K562 (cell line): Measurements from ENCODE around the gene PIBF1. TPM values are rescaled to one million over a fixed set of nuclear protein-coding genes. Genes with fewer than 3 reads are reported as not detected.

Source experiments
- BHLHE40 ChIP-seq: IDR thresholded peaks from 2 replicates; pipeline ENCODE4 v1.6.1; 2011; ENCODE audit warnings: low read length, improper control_type of control experiment
- EP300 ChIP-seq: IDR thresholded peaks from 2 replicates; pipeline ENCODE4 v1.6.1; 2012; ENCODE audit warnings: low read length, improper control_type of control experiment
- ETV5 ChIP-seq: sonication (generic); formaldehyde crosslinking; IDR thresholded peaks from 2 replicates; pipeline ENCODE4 v1.4.0; 2020; ENCODE audit warnings: low read depth, mild to moderate bottlenecking, missing genetic modification reagents
- MAZ ChIP-seq, 2 experiments: fragments of 450-650 bp in 1 of 2; sonication (generic) in 1 of 2; formaldehyde crosslinking; IDR thresholded peaks in 1 of 2; conservative IDR thresholded peaks in 1 of 2; 2 replicates each; pipeline versions ENCODE4 v1.4.0 to v1.5.0; 2020; ENCODE audit warnings: mild to moderate bottlenecking in 1 of 2, missing genetic modification reagents in 1 of 2
- NR2C2 ChIP-seq, 2 experiments: fragments of 200-800 bp in 1 of 2; sonication (Bioruptor generic) in 1 of 2; sonication (generic) in 1 of 2; formaldehyde crosslinking in 1 of 2; IDR thresholded peaks; 2 replicates each; pipeline versions ENCODE4 v1.6.1 to v1.8.0; 2016 to 2022; ENCODE audit warnings: mild to moderate bottlenecking in 1 of 2, missing compliant biosample characterization in 1 of 2, missing genetic modification characterization in 1 of 2, missing genetic modification reagents in 1 of 2
- NRF1 ChIP-seq, 2 experiments: fragments of 450-650 bp; IDR thresholded peaks in 1 of 2; conservative IDR thresholded peaks in 1 of 2; 2 replicates each; pipeline ENCODE4 v1.6.1; 2014; ENCODE audit warnings: mild to moderate bottlenecking in 2 of 2
- RBBP5 ChIP-seq: fragments of 200-600 bp; sonication (generic); IDR thresholded peaks from 2 replicates; pipeline ENCODE4 v1.6.1; 2012; ENCODE audit warnings: borderline replicate concordance, mild to moderate bottlenecking, low read length, control low read depth, inconsistent platforms; ENCODE audit not compliant: insufficient read depth, poor library complexity, severe bottlenecking
- RFX1 ChIP-seq: fragments of 450-650 bp; IDR thresholded peaks from 2 replicates; pipeline ENCODE4 v1.6.1; 2016; ENCODE audit warnings: mild to moderate bottlenecking, moderate library complexity
- TFAM ChIP-seq: fragments of 250-450 bp; sonication (Bioruptor Pico); conservative IDR thresholded peaks from 2 replicates; pipeline ENCODE4 v1.5.0; 2021; ENCODE audit warnings: mild to moderate bottlenecking, moderate library complexity
- ZC3H4 ChIP-seq: sonication (generic); formaldehyde crosslinking; IDR thresholded peaks from 2 replicates; pipeline ENCODE4 v1.9.0; 2021; ENCODE audit warnings: missing genetic modification reagents, borderline replicate concordance
- ZFX ChIP-seq: sonication (generic); formaldehyde crosslinking; IDR thresholded peaks from 2 replicates; pipeline ENCODE4 v1.8.0; 2022; ENCODE audit warnings: mild to moderate bottlenecking, missing genetic modification reagents, moderate library complexity
- polyA plus RNA-seq, 8 experiments: library from polyadenylated mRNA; depleted of rRNA in 4 of 8; stranded (reverse) in 5 of 8; unstranded in 3 of 8; fragments of >200 nt; fragmentation: Nextera tagmentation in 2 of 8; fragmentation: Illumina TruSeq in 1 of 8; extraction: Ambion mirVana in 2 of 8; extraction: Trizol in 1 of 8; gene quantifications; 2 replicates each; pipeline versions ENCODE4 v1.2.1 to v1.2.3, GENCODE V29; 2011 to 2014; ENCODE audit warnings: inconsistent platforms in 1 of 8, missing spikeins in 1 of 8
- total RNA-seq, 7 experiments: library from RNA; depleted of rRNA in 6 of 7; stranded (reverse); fragments of >200 nt in 6 of 7; fragmentation: Illumina TruSeq in 2 of 7; extraction: Trizol in 2 of 7; gene quantifications; 2 replicates each; pipeline versions ENCODE4 v1.2.1 to v1.2.3, GENCODE V29; 2011 to 2021; ENCODE audit warnings: low replicate concordance in 1 of 7
- TF ChIP-seq, protein P1 (sequence below): fragments of 450-650 bp; IDR thresholded peaks from 2 replicates; pipeline ENCODE4 v1.6.1; 2016; ENCODE audit warnings: low read depth
- TF ChIP-seq, protein P2 (sequence below): sonication (generic); formaldehyde crosslinking; IDR thresholded peaks from 2 replicates; pipeline ENCODE4 v1.8.1; 2023; ENCODE audit warnings: mild to moderate bottlenecking, missing genetic modification reagents, moderate library complexity

The PIBF1 gene
- total and polyA plus RNA-seq, 9 of the 15 experiments (the other 6 are each of a cell fraction or from before 2014, with no cell fraction given) = 9.1 to 28.8 (median 14.7) TPM

DNA sequence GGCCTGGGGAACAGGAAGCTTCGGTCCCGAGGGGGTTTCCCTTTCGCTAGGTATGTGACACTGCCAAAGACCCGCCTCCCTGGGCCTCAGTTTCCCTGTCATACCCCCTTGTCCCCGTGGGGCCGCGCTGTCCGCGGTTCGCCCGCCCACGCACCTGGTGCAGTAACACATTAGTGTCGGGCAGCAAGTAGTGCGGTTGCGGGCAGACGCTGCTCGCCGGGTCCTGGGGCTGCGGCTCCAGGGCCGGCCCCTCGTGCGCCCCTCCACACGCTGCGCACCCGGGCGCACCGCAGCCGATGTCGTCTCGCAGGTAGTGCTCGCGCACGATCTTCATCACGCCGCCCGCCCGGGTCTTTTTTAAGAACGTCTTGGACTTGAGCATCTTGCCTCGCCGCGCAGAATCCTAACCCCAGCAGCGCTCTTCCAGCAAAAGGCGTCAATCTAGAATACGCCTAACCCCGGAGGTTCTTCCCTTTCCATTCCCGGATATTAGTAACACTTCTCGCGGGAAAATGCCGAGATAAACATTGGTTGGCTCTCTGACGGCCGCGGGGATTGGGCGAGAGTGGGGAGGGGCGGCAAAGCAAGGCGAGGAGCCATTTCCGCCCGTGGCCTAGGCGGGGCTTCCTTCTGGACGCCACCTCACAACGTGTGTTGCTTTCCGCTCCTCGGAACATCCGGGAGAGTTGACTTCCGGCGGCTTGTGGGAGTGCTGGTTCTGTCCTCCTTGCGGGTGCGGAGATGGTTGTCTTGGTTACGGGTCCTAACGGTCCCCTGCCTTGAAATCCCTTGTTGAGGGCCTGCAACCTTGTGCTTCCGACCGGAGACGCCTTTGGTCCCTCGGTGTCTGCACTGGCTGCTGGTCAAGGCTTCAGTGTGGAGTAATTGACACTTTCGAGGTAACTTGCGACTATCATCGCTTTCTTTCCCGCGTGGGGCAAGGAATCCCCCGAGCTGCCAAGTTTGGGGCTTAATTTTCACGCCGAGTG, at the start of gene PIBF1, which contains the start of gene DIS3 (continued):
- TF ChIP-seq NRF1 (conservative IDR thresholded peaks at IDR 0.05 in 1 of 2, IDR thresholded peaks at IDR 0.05 in 1 of 2) = peak; percentile 64 to 74; a peak in 3 of 4 replicates
- TF ChIP-seq ZC3H4 (CRISPR knock-in tag) = no peak
- TF ChIP-seq TFAM (CRISPR knock-in tag) = no peak
- peak; percentile 96 for TF ChIP-seq RFX1
- TF ChIP-seq ZFX = peak; percentile 56
- TF ChIP-seq EP300 = peak; percentile 16; the same call in 1 of the 2 replicates
- TF ChIP-seq RBBP5 = peak; percentile 73
- no peak for TF ChIP-seq NR2C2 (CRISPR knock-in tag; IDR thresholded peaks at IDR 0.05)
- TF ChIP-seq NR2C2 (tag; IDR thresholded peaks at IDR 0.05) = peak; percentile 91
- TF ChIP-seq, protein P1, sequence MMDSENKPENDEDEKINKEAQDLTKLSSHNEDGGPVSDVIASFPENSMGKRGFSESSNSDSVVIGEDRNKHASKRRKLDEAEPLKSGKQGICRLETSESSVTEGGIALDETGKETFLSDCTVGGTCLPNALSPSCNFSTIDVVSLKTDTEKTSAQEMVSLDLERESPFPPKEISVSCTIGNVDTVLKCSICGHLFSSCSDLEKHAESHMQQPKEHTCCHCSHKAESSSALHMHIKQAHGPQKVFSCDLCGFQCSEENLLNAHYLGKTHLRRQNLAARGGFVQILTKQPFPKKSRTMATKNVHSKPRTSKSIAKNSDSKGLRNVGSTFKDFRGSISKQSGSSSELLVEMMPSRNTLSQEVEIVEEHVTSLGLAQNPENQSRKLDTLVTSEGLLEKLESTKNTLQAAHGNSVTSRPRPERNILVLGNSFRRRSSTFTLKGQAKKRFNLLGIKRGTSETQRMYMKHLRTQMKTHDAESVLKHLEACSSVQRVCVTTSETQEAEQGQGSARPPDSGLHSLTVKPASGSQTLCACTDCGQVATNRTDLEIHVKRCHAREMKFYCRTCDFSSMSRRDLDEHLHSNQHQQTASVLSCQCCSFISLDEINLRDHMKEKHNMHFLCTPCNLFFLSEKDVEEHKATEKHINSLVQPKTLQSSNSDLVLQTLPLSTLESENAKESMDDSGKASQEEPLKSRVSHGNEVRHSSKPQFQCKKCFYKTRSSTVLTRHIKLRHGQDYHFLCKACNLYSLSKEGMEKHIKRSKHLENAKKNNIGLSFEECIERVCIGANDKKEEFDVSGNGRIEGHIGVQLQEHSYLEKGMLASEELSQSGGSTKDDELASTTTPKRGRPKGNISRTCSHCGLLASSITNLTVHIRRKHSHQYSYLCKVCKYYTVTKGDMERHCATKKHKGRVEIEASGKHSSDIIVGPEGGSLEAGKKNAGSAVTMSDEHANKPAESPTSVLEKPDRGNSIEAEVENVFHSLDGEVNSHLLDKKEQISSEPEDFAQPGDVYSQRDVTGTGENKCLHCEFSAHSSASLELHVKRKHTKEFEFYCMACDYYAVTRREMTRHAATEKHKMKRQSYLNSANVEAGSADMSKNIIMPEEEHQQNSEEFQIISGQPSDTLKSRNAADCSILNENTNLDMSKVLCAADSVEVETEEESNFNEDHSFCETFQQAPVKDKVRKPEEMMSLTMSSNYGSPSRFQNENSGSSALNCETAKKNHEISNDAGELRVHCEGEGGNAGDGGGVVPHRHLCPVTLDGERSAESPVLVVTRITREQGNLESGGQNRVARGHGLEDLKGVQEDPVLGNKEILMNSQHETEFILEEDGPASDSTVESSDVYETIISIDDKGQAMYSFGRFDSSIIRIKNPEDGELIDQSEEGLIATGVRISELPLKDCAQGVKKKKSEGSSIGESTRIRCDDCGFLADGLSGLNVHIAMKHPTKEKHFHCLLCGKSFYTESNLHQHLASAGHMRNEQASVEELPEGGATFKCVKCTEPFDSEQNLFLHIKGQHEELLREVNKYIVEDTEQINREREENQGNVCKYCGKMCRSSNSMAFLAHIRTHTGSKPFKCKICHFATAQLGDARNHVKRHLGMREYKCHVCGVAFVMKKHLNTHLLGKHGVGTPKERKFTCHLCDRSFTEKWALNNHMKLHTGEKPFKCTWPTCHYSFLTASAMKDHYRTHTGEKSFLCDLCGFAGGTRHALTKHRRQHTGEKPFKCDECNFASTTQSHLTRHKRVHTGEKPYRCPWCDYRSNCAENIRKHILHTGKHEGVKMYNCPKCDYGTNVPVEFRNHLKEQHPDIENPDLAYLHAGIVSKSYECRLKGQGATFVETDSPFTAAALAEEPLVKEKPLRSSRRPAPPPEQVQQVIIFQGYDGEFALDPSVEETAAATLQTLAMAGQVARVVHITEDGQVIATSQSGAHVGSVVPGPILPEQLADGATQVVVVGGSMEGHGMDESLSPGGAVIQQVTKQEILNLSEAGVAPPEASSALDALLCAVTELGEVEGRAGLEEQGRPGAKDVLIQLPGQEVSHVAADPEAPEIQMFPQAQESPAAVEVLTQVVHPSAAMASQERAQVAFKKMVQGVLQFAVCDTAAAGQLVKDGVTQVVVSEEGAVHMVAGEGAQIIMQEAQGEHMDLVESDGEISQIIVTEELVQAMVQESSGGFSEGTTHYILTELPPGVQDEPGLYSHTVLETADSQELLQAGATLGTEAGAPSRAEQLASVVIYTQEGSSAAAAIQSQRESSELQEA = no peak
- TF ChIP-seq, protein P2, sequence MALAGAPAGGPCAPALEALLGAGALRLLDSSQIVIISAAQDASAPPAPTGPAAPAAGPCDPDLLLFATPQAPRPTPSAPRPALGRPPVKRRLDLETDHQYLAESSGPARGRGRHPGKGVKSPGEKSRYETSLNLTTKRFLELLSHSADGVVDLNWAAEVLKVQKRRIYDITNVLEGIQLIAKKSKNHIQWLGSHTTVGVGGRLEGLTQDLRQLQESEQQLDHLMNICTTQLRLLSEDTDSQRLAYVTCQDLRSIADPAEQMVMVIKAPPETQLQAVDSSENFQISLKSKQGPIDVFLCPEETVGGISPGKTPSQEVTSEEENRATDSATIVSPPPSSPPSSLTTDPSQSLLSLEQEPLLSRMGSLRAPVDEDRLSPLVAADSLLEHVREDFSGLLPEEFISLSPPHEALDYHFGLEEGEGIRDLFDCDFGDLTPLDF (CRISPR knock-in tag) = peak; percentile 70; the same call in 1 of the 2 replicates
- TF ChIP-seq BHLHE40 = peak; percentile 73
- peak; percentile 14 to 33; a peak in 1 of 4 replicates for TF ChIP-seq MAZ (CRISPR knock-in tag; conservative IDR thresholded peaks at IDR 0.05 in 1 of 2, IDR thresholded peaks at IDR 0.05 in 1 of 2)
- peak; percentile 68; the same call in 1 of the 2 replicates for TF ChIP-seq ETV5 (CRISPR knock-in tag)
